Heart left ventricle (tissue), 16 donors: ENCODE measurements around the gene EXOC4. TPM values are rescaled to one million over a fixed set of nuclear protein-coding genes. Genes with fewer than 3 reads are reported as not detected.

Source experiments
- ATAC-seq, 4 donors: fragments of 200-7000 bp; cut with Tn5 transposase; one replicate each; pipeline ENCODE4 v1.9.1; 2020 to 2022; ENCODE audit warnings: moderate library complexity in 4 of 4, mild to moderate bottlenecking in 3 of 4, moderate number of reproducible peaks in 1 of 4
- DNase-seq, 5 donors: peaks; one replicate each; pipeline ENCODE4 v3.0.0-alpha.2; 2020
- H3K27ac ChIP-seq, 12 donors: fragments of 200-600 bp; sonication (generic) in 4 of 12; one replicate each; pipeline versions ENCODE4 v1.5.0 to v1.8.0; 2016 to 2022; ENCODE audit warnings: mild to moderate bottlenecking in 2 of 12
- H3K27me3 ChIP-seq, 9 donors: fragments of 200-600 bp; sonication (generic) in 2 of 9; one replicate each; pipeline versions ENCODE4 v1.5.1 to v1.8.0; 2016 to 2022; ENCODE audit warnings: mild to moderate bottlenecking in 3 of 9
- H3K36me3 ChIP-seq, 9 donors: fragments of 200-600 bp; sonication (generic) in 2 of 9; one replicate each; pipeline versions ENCODE4 v1.5.0 to v1.8.0; 2018 to 2022; ENCODE audit warnings: mild to moderate bottlenecking in 2 of 9
- H3K4me1 ChIP-seq, 12 donors: fragments of 200-600 bp; sonication (generic) in 4 of 12; one replicate each; pipeline versions ENCODE4 v1.5.0 to v1.8.0; 2016 to 2022; ENCODE audit warnings: mild to moderate bottlenecking in 3 of 12
- H3K4me3 ChIP-seq, 12 donors: fragments of 200-600 bp; sonication (generic) in 4 of 12; one replicate each; pipeline versions ENCODE4 v1.5.0 to v1.8.0; 2017 to 2022; ENCODE audit warnings: mild to moderate bottlenecking in 9 of 12, moderate library complexity in 4 of 12
- H3K9me3 ChIP-seq, 12 donors: fragments of 200-600 bp; sonication (generic) in 4 of 12; one replicate each; pipeline versions ENCODE4 v1.5.0 to v1.8.0; 2016 to 2022; ENCODE audit warnings: mild to moderate bottlenecking in 1 of 12
- CTCF ChIP-seq, 12 donors: fragments of 200-600 bp; sonication (generic) in 4 of 12; IDR thresholded peaks; one replicate each; pipeline versions ENCODE4 v1.5.0 to v1.8.0; 2018 to 2022; ENCODE audit warnings: antibody characterized with exemption in 12 of 12, mild to moderate bottlenecking in 5 of 12
- POLR2A ChIP-seq, 2 donors: fragments of 450-650 bp; IDR thresholded peaks; one replicate each; pipeline ENCODE4 v1.6.1; 2017; ENCODE audit warnings: antibody characterized with exemption in 2 of 2, mild to moderate bottlenecking in 2 of 2, moderate library complexity in 2 of 2
- WGBS, 4 donors: extraction: QIAGEN DNeasy Blood & Tissue Kit in 2 of 4; methylation state at CpG; one replicate each; pipeline versions ENCODE4 v1.1.5 to v1.1.7; 2013 to 2018; 5-methylcytosine and 5-hydroxymethylcytosine counted together
- intact Hi-C, 10 donors: fragments of 100-400 bp; cut with DNase I; formaldehyde crosslinking; loops; one replicate each; pipeline versions ENCODE4 v1.11.1 to v1.14.2; 2022
- polyA plus RNA-seq, 2 donors: library from polyadenylated mRNA; stranded (reverse); fragments of 200-250 nt; gene quantifications; one replicate each; pipeline ENCODE4 v1.2.3, GENCODE V29; 2013
- total RNA-seq, 9 donors: library from RNA; depleted of rRNA in 2 of 9; stranded (reverse); fragments of >200 nt in 2 of 9; fragmentation: NEBNext Ultra II Directional in 3 of 9; extraction: Animal tissue kit (Norgen Biotek cat#: 25700) in 3 of 9; gene quantifications; one replicate each; pipeline versions ENCODE4 v1.1.0 to v1.2.4, GENCODE V29; 2016 to 2023
- donor health status: ischemic (EF 13 %, LVEDD 7.1; RV severe dilation, severe dysfunction).
- donor health status: healthy with polysubstance abuse.
- donor health status: DM: no; HTN: yes; CAD: no.
- donor health status: DM: no; HTN: no; CAD: no.
- donor health status: ischemic (EF 25% LVEDD 6.9; RV normal size, moderate dysfunction).
- donor health status: ischemic (EF 25% LVEDD 5.7; RV mildly dilated, moderate dysfunction).
- donor health status: healthy.
- donor health status: DM: yes; HTN: yes; CAD: no.
- donor health status: ischemic (EF 35%, LVEDD 5.7; RV mildly dilated, moderate dysfunction).
- donor health status: nonischemic (EF 11% LVEDD 7.7; RV severe dilation, severe dysfunction).
- donor health status: DM: yes; HTN: yes; CAD: no.
- donor health status: PGD.
- donor health status: ischemic (EF 29% LVEDD 5.4; RV normal size, mild dysfunction).
- donor health status: nonischemic (EF 23%, LVEDD 6.1; RV moderate dilation, normal function).

Gene EXOC4
- total and polyA plus RNA-seq, 11 donors = 8.8 to 61.2 (median 33.8) TPM

GRCh38 chr7:133428876-133429275 lies 176.0 kb downstream of the EXOC4 start:
- H3K4me3 ChIP-seq = no peak overlapping the region
- H3K27me3 ChIP-seq = no peaks in the 10 kb centered on the region
- peaks cover 0 to 7% (median 0%) of the 10 kb centered on the region in 12 donors for H3K9me3 ChIP-seq
- 93 to 98% (median 96%) methylated on average over 3 of the region's 3 CpGs for WGBS, 4 donors
- peaks cover 0 to 3% (median 0%) of the 10 kb centered on the region in 12 donors for H3K4me1 ChIP-seq
- ATAC-seq = no peak
- no peak overlapping the region for H3K27ac ChIP-seq
- intact Hi-C loops = no loop called here
- no peak for TF ChIP-seq POLR2A (IDR thresholded peaks at IDR 0.05)
- TF ChIP-seq CTCF (IDR thresholded peaks at IDR 0.05) = no peak
- H3K36me3 ChIP-seq = peaks cover 0 to 5% (median 0%) of the 10 kb centered on the region in 9 donors
- no peak for DNase-seq

- peaks cover 0 to 7% (median 0%) of the 10 kb centered on the region in 12 donors for H3K9me3 ChIP-seq
- H3K27ac ChIP-seq = no peak overlapping the region
- intact Hi-C loops = no loop called here
- DNase-seq (no peak), ATAC-seq (no peak)
- no peak overlapping the region for H3K4me3 ChIP-seq
- H3K27me3 ChIP-seq = no peaks in the 10 kb centered on the region
- TF ChIP-seq CTCF (IDR thresholded peaks at IDR 0.05) = no peak
- TF ChIP-seq POLR2A (IDR thresholded peaks at IDR 0.05) = no peak
- peaks cover 0 to 3% (median 0%) of the 10 kb centered on the region in 9 donors for H3K36me3 ChIP-seq
- H3K4me1 ChIP-seq = peaks cover 0 to 6% (median 0%) of the 10 kb centered on the region in 12 donors
- WGBS, 4 donors = 97 to 98% (median 97%) methylated on average over 3 of the region's 3 CpGs
Measured at GRCh38 chr7:133429371-133429770, 176.5 kb downstream of the EXOC4 start.

GRCh38 chr7:133431134-133431724 lies 178.4 kb downstream of the EXOC4 start:
- Histone ChIP-seq H3K27ac (no peak overlapping the region), H3K4me3 (no peak overlapping the region), H3K27me3 (no peaks in the 10 kb centered on the region), H3K36me3 (no peaks in the 10 kb centered on the region), H3K4me1 (peaks cover 0 to 15% (median 0%) of the 10 kb centered on the region in 12 donors), H3K9me3 (peaks cover 0 to 7% (median 0%) of the 10 kb centered on the region in 12 donors)
- ATAC-seq (no peak), DNase-seq (no peak)
- TF ChIP-seq CTCF (IDR thresholded peaks at IDR 0.05) (no peak), POLR2A (IDR thresholded peaks at IDR 0.05) (no peak)
- WGBS, 4 donors = 94 to 100% (median 94%) methylated on average over 1 of the region's 1 CpG
- intact Hi-C loops = loop anchor here in 2 of 10 donors (10.0 kb wide), 3 partner anchors 196 to 1116 kb away; no protein-coding TSS in a partner anchor

GRCh38 chr7:133433165-133433812 lies 180.4 kb downstream of the EXOC4 start:
- peaks cover 0 to 7% (median 0%) of the 10 kb centered on the region in 12 donors for H3K9me3 ChIP-seq
- TF ChIP-seq POLR2A (IDR thresholded peaks at IDR 0.05) (no peak), CTCF (IDR thresholded peaks at IDR 0.05) (no peak)
- no peak overlapping the region for H3K4me3 ChIP-seq
- peaks cover 0 to 19% (median 0%) of the 10 kb centered on the region in 12 donors for H3K4me1 ChIP-seq
- no peaks in the 10 kb centered on the region for H3K27me3 ChIP-seq
- no peak overlapping the region for H3K27ac ChIP-seq
- ATAC-seq (no peak), DNase-seq (no peak)
- H3K36me3 ChIP-seq = no peaks in the 10 kb centered on the region
- 92 to 97% (median 96%) methylated on average over 4 of the region's 4 CpGs for WGBS, 4 donors
- intact Hi-C loops = loop anchor here in 2 of 10 donors (10.0 kb wide), 3 partner anchors 198 to 1118 kb away; no protein-coding TSS in a partner anchor
